Memory B cell (primary cell): ENCODE measurements around the gene TAF1B.

ENCODE experiments used
- ATAC-seq: fragments of 150-1000 bp; cut with Tn5 transposase; 2 replicates; pipeline ENCODE4 v1.10.0; 2021; ENCODE audit warnings: low read depth, mild to moderate bottlenecking, moderate library complexity
- DNase-seq, 2 donors: peaks; one replicate each; pipeline ENCODE4 v3.0.0; 2022; ENCODE audit warnings: low spot score in 2 of 2
- H3K27ac Mint-ChIP-seq: one replicate; pipeline ENCODE4 v1.8.0; 2022; ENCODE audit warnings: mild to moderate bottlenecking, moderate library complexity, mixed read lengths
- H3K27me3 Mint-ChIP-seq: one replicate; pipeline ENCODE4 v1.8.0; 2022; ENCODE audit warnings: mixed read lengths
- H3K36me3 Mint-ChIP-seq: one replicate; pipeline ENCODE4 v1.8.0; 2022; ENCODE audit warnings: mild to moderate bottlenecking, mixed read lengths
- H3K4me1 Mint-ChIP-seq: one replicate; pipeline ENCODE4 v1.8.0; 2022; ENCODE audit warnings: mixed read lengths
- H3K4me3 Mint-ChIP-seq: one replicate; pipeline ENCODE4 v1.8.0; 2022; ENCODE audit warnings: mild to moderate bottlenecking, moderate library complexity, mixed read lengths
- H3K9me3 Mint-ChIP-seq: one replicate; pipeline ENCODE4 v1.8.0; 2022; ENCODE audit warnings: mixed read lengths

The TAF1B gene

DNA sequence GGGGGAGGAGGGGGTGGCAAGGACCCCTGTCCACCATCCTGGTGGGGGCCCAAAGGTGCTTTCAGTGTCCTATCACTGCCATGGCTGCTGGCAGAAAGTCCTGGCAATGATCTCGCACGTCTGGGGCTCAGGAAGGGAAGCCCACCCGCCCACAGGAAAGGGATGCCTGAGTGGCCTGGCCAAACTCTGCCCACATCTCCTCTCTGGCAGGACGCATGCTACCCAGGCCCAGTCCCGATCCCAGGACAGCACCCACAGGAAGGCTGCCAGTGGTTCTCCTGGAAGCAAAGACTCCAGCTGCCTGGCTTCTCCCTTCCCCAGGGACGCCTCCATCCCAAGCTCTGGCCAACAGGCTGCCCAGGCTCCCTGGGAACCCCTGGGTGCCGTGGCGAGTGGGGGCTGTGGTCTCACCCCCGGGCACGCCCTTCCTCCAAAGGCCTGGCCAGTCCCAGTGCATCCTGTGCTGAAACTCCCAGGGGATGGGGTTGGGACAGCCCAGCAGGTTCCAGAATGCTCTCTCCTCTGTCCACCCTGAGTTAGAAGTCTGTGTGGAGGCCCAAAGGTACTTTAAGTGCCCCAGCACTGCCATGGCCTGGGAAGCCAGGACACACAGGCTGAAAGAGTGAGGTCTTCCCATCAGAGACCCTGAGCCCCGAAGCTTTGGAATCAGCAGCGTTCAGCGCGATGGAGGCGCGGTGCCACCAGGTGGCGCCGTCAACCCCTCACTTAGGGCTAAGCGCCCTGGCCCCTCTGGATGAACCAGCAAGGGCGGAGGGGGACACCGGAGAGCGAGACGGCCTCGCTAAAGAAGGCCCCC is 29.8 kb upstream of the TAF1B start:
- ATAC-seq (peak; percentile 88), DNase-seq (peak; percentile 71 to 82)
- H3K4me3 Mint-ChIP-seq: peak overlapping the region; percentile 32
- no peak overlapping the region for H3K27ac Mint-ChIP-seq
- peaks cover 16% of the 10 kb centered on the region for H3K27me3 Mint-ChIP-seq
- peaks cover 13% of the 10 kb centered on the region for H3K4me1 Mint-ChIP-seq
- no peaks in the 10 kb centered on the region for H3K36me3 Mint-ChIP-seq
- H3K9me3 Mint-ChIP-seq: no peaks in the 10 kb centered on the region

DNA sequence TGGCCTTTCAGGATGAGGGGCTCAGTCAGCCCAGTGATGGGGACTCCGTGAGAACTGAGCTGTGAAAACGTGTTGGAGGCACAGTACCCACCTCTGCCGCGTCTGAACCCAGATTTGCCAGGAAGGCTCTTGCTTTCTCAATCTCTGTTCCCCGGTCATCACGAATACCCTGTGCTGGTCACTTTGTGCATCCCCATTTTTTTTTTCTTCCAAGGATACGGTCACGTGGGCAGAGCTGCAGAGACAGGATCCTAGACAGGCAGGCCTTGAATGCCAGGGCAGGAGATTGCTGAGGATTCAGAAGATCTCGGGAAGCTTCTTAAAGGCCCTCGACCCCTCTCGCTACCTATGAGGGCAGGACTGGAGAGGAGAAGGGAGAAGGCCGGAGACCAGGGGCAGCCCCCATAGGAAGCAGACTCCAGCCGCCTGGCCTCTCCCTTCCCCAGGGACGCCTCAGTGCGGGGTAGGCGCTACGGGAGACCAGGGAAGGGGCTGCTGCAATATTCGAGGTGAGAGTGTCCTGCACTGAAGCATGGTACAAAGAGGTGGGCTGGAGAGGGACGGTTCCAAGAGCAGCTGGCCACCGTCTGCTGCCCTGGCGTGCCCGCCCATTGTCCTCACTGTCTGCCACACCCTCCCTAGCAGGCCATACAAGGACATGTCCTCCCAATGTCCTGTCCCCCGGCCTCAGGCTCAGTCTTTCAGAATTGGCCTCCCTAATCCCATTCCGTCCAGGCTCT is 29.0 kb upstream of the TAF1B start:
- H3K27ac Mint-ChIP-seq: no peak overlapping the region
- H3K27me3 Mint-ChIP-seq: peaks cover 16% of the 10 kb centered on the region
- no peaks in the 10 kb centered on the region for H3K9me3 Mint-ChIP-seq
- no peak for DNase-seq
- H3K4me1 Mint-ChIP-seq: peaks cover 13% of the 10 kb centered on the region
- no peak overlapping the region for H3K4me3 Mint-ChIP-seq
- ATAC-seq: no peak
- H3K36me3 Mint-ChIP-seq: no peaks in the 10 kb centered on the region

DNA sequence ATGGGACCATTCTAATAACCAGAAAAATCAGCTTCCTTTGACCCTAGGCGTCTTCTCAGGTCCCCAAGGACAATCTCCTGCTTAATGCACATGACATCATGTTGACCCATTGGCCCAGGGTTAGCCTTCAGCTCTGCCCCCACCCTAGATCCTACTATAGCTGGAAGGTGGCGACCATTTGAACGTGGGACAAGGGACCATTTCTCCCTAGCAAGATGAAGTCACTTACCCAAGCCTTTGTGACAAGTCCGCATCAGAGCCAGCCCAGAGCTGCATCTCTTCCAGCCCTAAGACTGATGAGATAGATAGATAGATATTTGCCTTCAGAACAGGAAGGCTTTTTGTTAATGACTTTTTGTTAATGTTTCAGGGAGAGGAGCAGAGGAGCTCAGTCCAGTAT is 28.2 kb upstream of the TAF1B start:
- ATAC-seq: no peak
- H3K27me3 Mint-ChIP-seq: peaks cover 15% of the 10 kb centered on the region

DNA sequence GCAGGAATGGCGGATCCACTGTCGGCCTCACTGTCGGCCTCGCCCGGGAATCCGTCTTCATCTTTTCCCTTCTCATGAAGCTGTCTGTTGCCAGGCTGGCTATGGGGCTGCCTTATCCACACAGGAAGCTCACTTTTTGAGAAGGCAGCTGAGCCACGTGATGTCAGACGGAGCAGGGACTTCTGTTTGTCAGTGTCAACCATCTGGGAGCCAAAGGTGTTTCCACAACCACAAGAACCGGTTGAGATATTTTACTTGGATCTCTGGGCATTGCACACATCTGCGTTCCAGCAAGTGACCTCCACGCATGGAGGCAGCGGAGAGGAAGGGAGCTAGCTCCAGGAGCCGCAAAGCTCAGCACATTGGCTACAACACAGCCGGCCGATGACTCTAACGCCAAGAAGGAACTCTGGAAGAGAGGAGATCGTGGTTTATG is 27.4 kb upstream of the TAF1B start:
- H3K4me3 Mint-ChIP-seq: no peak overlapping the region
- no peak for DNase-seq
- ATAC-seq: no peak

More for the DNA sequence above, 28.2 kb upstream of the TAF1B start:
- Mint-ChIP-seq H3K27ac (no peak overlapping the region), H3K4me3 (no peak overlapping the region), H3K36me3 (no peaks in the 10 kb centered on the region), H3K9me3 (no peaks in the 10 kb centered on the region), H3K4me1 (peaks cover 13% of the 10 kb centered on the region)
- DNase-seq: no peak

DNA sequence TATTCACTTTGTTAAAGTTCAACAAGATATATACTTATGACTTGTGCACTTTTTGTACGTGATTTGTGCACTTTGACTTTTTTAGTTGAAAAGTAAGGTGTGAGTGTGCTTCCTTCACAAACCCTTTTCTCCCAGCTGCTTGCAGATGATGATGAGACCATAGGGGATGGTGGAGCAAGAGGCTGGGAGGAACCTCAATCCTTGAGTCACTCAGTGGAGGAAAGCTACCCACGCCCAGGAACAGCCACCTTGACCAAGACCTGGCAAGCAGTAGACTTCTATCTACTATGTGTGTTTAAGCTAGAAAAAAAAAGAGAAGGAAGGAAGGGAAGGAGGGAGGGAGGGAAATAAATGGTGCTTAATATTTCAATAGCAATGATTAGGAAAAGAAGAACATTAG is 25.2 kb upstream of the TAF1B start:
- Mint-ChIP-seq H3K4me1 (peaks cover 10% of the 10 kb centered on the region), H3K36me3 (no peaks in the 10 kb centered on the region), H3K27ac (no peak overlapping the region), H3K9me3 (no peaks in the 10 kb centered on the region), H3K27me3 (peaks cover 11% of the 10 kb centered on the region), H3K4me3 (no peak overlapping the region)
- no peak for DNase-seq
- no peak for ATAC-seq

More for the DNA sequence above, 27.4 kb upstream of the TAF1B start:
- Mint-ChIP-seq H3K27me3 (peaks cover 14% of the 10 kb centered on the region), H3K4me1 (peaks cover 13% of the 10 kb centered on the region), H3K27ac (peak overlapping the region; percentile 25), H3K9me3 (no peaks in the 10 kb centered on the region), H3K36me3 (no peaks in the 10 kb centered on the region)

DNA sequence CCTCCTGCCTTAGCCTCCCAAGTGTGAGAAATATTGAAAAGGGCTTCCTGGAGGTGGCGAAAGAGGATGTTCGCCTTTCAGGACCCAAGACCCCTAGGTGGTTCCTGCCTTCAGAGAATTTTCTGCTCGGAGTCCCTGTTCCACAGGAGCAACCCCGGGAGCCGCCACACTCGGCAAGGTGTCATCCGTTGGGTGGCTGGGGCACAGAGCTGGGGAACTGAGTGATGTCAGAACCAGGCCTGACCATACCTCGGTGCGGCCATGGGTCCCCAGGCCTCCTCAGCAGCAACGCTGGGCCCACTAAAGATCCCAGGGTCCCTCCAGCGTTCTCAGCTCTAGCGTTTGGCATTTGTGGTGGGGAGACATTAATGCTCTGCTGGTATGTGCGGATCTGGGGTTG is 23.7 kb upstream of the TAF1B start:
- no peak for DNase-seq
- H3K36me3 Mint-ChIP-seq: no peaks in the 10 kb centered on the region
- no peaks in the 10 kb centered on the region for H3K9me3 Mint-ChIP-seq
- peaks cover 10% of the 10 kb centered on the region for H3K27me3 Mint-ChIP-seq
- peaks cover 4% of the 10 kb centered on the region for H3K4me1 Mint-ChIP-seq
- no peak for ATAC-seq
- no peak overlapping the region for H3K4me3 Mint-ChIP-seq
- no peak overlapping the region for H3K27ac Mint-ChIP-seq

DNA sequence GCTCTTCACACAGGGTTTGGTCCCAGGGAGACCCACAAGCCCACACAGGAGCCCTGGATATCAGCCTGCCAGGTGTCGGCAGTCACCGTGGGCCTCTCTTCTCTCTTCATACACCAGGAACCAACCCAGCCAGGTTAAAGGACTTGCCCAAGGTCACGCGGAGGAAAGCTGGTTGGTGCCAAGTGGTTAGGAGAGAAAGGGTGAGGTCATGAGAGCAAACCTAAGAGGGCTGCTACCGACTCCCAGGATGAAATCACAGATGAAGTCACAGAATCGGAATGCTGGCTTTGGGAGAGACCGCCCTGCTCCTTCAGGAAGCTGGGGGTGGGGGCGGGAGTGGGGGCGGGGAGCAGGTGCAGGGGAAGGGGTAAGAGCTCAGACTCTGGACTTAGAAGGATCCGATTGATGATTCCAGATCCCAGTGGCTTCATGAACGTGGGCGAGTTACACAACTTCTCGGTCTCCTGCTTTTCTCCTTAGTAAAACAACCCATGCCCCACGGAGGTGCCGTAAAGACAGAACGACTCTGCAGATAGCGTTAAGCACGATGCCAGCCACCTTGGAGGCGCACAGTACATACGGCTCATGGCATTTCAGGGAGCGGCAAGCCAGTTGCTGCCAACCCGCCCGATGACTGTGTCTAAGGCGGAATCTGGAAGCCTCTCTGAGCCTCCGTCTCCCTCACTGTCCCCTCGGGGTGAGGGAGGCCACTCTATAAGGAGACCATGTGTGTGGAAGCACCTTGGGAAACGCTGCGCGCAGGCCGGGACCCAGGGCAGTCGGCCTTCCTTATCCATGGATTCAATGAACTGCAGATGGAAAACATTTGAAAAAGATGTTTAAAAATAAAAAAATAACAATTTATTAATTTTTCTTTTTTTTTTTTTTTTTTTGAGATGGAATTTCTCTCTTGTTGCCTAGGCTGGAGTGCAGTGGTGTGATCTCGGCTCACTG is 23.0 kb upstream of the TAF1B start:
- Mint-ChIP-seq H3K27me3 (peaks cover 9% of the 10 kb centered on the region), H3K36me3 (no peaks in the 10 kb centered on the region), H3K9me3 (no peaks in the 10 kb centered on the region), H3K27ac (no peak overlapping the region), H3K4me3 (no peak overlapping the region), H3K4me1 (peaks cover 4% of the 10 kb centered on the region)
- ATAC-seq (no peak), DNase-seq (no peak)

DNA sequence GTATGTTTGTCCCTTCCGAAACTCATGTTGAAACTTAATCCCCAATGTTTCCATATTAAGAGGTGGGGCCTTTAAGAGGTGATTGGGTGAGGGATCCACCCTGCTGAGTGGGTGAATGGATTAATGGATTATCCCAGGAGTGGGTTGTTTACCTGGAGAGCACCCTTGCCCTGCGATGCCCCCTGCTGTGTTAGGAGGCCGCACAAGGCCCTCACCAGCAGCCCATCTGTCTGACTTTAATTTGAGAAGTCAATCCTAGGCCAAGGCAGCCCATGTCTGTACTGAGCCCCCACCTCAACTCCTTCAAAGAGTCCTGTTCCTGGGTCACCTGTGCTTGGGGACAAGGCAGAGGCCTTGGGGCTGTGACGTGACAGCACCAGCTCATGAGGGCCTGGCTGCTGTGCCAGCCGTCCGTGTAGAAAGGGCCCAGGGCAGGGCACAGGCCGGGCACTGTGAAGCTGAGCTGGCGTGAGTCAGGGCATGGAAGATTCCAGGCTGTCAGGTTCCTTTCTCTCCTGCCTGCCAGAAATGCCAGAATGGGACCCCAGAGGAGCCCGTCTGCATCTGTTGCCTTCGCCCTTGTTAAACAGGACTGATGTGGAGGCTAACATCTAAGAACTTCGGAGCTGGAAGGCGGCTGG is 21.3 kb upstream of the TAF1B start:
- no peak overlapping the region for H3K4me3 Mint-ChIP-seq
- peaks cover 6% of the 10 kb centered on the region for H3K27me3 Mint-ChIP-seq
- ATAC-seq: no peak
- H3K27ac Mint-ChIP-seq: no peak overlapping the region
- H3K9me3 Mint-ChIP-seq: no peaks in the 10 kb centered on the region
- no peaks in the 10 kb centered on the region for H3K36me3 Mint-ChIP-seq
- H3K4me1 Mint-ChIP-seq: no peaks in the 10 kb centered on the region
- DNase-seq: no peak

DNA sequence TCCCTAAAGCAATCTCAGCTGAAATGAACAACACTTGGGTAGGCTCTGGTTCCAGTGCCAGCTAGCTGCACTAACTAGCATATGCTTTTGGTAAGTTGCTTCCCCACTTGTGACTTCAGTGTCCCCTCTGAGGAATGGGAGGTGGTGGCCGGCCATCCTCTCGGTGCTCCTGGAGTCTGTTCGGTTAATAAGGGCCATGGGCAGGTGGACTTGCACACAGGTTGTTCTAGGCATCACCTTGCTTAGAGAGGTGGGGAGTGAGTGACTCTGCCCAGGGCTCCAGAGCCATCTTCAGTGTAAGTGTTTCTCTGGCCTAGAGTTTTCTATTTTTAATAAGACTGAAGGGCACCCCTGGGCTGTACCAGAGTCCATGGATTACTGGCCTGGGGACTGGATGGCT is 18.8 kb upstream of the TAF1B start:
- no peaks in the 10 kb centered on the region for H3K4me1 Mint-ChIP-seq
- H3K9me3 Mint-ChIP-seq: no peaks in the 10 kb centered on the region
- no peak for DNase-seq
- no peak overlapping the region for H3K4me3 Mint-ChIP-seq
- no peak overlapping the region for H3K27ac Mint-ChIP-seq
- peaks cover 3% of the 10 kb centered on the region for H3K27me3 Mint-ChIP-seq
- no peaks in the 10 kb centered on the region for H3K36me3 Mint-ChIP-seq
- ATAC-seq: no peak

DNA sequence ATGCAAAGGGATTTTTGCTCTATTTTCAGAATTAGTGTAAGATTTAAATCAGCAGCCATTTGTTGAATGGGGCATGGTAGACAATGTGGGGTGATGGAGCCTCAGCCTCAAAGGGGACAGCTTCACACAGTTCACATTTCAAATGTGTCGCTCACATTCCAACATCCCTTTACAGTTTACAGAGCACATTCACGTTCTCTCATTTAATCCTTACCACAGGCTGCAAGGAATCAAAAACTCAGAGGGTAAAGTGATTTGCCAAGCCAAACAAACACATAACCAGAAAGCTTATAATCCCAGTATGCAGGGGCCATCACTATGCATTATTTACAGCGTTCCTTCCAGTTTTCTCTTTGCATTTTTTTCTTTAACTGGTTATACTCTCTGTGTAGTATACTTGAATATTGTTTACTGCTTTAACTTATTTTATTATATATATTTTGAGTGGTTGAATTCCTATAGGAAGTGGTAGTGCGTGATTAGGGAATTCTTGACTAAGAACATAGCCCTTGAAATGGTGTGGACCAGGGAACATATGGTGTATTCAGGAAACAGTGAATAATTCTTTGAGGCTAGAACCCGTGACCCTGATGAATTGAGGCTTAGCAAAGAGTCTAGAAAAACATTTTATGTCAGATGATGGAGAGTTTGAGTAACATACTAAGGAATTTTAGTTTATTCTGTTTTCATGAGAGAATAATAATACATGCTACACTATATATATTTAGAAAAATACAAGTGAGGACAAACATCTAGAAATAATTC is 18.1 kb upstream of the TAF1B start:
- Mint-ChIP-seq H3K4me3 (no peak overlapping the region), H3K27me3 (peaks cover 2% of the 10 kb centered on the region), H3K9me3 (no peaks in the 10 kb centered on the region), H3K36me3 (no peaks in the 10 kb centered on the region), H3K4me1 (no peaks in the 10 kb centered on the region), H3K27ac (no peak overlapping the region)
- DNase-seq (no peak), ATAC-seq (no peak)

DNA sequence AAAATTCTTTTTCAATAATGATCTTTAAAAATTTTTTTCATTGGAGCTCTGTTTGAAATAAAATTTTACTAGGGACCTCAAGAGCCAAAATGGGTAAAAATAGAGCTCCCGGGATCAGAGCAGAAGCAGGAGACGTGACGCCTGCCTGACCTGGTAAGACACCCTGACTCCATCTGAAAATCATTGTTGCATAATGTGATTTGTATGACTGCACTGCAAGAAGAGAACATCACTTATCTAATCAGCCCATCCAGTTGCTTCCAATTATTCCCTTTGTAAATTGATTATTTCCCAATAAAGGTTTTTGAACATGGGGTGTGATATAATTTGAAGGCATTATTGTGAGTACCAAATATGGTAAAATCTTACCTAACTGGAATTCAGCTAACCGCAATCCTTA is 17.1 kb upstream of the TAF1B start:
- Mint-ChIP-seq H3K27ac (no peak overlapping the region), H3K27me3 (peaks cover 2% of the 10 kb centered on the region), H3K4me3 (no peak overlapping the region), H3K9me3 (no peaks in the 10 kb centered on the region), H3K36me3 (no peaks in the 10 kb centered on the region), H3K4me1 (no peaks in the 10 kb centered on the region)
- ATAC-seq (no peak), DNase-seq (no peak)

DNA sequence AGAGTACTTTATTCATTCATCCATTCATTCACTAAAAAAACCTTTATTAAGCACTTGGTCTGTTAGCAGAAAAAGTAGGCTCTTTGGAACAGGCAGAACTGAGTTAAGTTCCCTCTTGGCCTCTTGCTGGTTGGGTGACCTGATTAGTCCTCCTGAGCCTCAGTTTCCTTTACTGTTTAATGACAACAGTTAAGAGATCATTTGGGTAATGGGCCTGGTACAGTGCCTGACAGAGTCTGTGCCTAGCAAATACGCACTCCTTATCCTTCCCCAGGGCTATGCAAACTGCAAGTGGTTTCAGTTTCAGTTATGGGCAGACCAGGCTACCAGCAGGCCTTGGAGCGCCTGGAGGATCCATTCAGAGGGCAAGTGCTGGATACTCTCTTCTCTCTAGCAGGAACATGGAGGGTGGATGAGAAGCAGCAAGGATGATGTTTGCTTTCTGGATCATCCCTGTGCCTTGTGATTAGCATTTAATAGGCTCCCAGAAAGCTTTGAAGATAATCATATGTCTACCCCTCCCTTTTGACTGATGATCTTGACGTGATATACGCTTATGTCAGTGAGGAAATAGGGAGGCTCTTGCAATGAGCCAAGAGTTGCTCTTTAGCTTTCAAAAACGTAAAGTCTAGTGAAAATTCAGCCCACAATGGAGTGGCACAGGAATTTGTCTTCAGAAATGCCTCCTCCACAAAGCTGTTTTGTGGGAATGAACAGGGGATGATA is 12.4 kb upstream of the TAF1B start:
- Mint-ChIP-seq H3K4me1 (no peaks in the 10 kb centered on the region), H3K36me3 (no peaks in the 10 kb centered on the region), H3K4me3 (no peak overlapping the region), H3K27ac (no peak overlapping the region), H3K9me3 (no peaks in the 10 kb centered on the region), H3K27me3 (peaks cover 4% of the 10 kb centered on the region)
- no peak for ATAC-seq
- DNase-seq: no peak
